DMS53 (cell line): ENCODE data around the gene NPAS3.

Source experiments
- DNase-seq: peaks from one replicate; lab custom pipeline; 2025; lab: John Stamatoyannopoulos, UW

NPAS3 gene

DNA sequence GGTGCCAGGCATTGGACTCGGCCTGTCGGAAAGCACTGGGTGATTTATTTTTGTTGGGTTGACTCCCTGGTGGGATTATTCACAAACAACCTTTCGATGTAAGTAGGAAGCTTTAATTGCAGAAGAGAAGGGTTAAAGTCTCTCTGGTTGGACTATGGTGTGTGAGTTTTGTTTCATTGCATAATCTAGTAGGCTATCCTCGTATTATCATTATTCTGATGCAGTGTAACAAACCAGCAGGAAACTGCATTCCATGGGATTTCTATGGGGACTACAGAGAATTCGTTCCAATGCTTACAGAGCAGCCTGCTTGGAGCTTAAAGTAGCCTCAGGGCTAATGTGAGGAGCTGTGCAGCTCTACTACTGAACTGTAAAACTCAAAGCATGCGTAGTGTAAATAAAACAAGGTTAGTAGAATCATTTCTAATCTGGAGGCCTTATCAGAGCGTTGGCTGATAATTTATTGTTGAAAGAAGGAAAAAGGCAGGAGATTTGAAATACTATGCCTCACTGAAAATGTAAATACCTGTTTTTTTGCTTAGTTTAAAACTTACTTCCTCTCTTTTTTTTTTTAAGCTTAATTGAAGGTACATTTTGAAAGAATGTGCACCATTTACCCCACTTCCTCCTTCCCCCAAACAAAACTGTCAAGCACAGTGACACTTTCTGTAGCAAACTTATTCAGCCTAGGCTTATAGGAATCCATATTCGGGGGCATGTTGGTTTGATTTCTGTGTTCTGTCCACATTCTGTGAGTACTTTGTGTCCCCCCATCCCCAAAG is 226.7 kb downstream of the NPAS3 start:
- DNase-seq, result no peak

GRCh38 chr14:33165926-33166289 is 227.2 kb downstream of the NPAS3 start:
- no peak for DNase-seq

DNA sequence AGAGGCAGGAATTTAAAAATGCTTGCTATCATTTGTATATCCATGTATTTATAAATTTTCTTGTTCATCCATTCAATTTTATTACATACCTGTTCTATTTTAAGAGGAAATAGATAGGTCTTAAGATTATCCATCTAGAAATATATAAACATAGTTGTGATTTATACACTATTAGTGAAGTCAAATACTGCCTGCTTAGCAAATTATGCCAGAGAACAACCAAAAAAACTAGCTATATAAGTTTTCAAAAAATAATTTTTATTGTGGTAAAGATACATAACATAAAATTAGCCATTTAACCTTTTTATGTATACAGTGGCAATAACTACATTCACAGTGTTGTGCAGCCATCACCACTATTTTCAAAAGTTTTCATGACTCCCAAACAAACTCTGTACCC is 237.3 kb downstream of the NPAS3 start:
- no peak for DNase-seq

GRCh38 chr14:33184587-33184986 is 245.9 kb downstream of the NPAS3 start:
- DNase-seq, result peak; percentile 34

- no peak for DNase-seq
Measured at GRCh38 chr14:33186656-33187055, 248.0 kb downstream of the NPAS3 start.

- no peak for DNase-seq
Measured at GRCh38 chr14:33188880-33189279, 250.2 kb downstream of the NPAS3 start.

DNA sequence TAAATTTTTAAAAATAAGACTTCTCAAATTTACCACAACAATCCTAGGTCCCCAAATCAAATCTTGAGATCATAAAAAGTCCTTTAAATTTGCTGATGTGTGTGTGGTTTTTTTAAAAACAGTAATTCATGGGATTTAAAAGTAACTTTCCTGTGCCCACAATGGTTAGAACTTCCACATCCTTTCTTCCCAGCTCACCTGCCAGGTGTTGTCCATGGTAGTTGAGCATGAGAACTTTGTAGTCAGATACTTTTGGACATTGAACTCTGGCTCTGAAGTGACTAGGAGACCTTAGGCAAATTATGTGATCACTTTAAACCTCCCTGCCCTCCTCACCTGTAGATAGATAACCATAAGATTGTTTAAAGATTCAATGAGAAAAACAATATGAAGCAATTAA is 253.2 kb downstream of the NPAS3 start:
- no peak for DNase-seq

DNA sequence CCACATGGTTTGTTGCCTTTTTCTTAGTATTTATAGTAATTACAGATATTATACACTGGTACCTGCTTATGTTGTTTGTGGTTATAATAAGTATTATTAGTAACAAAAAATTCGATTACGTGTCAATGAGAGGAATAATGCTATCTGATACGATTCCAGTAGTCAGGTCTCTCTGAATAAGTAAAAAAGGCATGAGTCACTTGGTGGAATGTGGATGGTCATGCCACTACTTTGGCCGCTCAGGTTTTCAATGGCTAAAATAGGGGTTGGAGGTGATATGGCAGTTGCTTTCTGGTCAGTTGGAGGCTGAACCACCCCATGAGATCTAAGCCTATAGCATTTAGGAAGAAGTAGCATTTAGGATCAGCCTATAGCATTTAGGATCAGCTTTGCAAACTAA is 255.9 kb downstream of the NPAS3 start:
- DNase-seq, result no peak

DNA sequence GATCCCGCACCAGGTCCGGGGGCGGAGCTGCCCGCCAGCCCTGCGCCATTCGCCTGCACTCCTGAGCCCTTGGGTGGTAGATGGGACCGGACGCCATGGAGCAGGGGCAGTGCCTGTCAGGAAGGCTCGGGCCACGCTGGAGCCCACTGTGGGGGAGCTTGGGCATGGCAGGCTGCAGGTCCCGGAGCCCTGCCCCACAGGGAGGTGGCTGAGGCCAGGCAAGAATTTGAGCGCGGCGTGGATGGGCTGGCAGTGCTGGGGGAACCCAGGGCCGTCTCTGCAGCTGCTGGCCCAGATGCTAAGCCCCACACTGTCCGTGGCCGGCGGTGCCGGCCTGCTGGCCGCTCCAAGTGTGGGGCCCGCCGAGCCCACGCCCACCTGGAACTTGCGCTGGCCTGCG is 260.0 kb downstream of the NPAS3 start:
- DNase-seq, result no peak

GRCh38 chr14:33201116-33201515 is 262.4 kb downstream of the NPAS3 start:
- peak; percentile 6 for DNase-seq

DNA sequence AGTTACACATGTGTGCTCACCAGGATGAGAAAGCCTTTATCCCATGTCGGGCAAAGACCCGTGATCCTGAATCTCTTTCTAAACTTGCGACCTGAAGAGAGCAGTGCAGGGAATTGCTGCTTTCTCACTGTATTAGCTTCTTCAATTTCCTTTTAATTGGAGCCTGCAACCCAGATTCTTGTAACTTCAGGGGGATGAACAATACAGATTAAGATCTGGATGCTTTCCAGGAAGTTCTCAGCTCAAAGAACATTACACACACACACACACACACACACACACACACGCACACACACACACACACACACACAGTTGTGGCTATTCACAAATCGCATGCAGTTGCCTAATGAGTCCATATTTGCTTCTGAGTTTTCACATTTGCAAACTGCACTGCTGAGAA is 268.3 kb downstream of the NPAS3 start:
- DNase-seq, result no peak

DNA sequence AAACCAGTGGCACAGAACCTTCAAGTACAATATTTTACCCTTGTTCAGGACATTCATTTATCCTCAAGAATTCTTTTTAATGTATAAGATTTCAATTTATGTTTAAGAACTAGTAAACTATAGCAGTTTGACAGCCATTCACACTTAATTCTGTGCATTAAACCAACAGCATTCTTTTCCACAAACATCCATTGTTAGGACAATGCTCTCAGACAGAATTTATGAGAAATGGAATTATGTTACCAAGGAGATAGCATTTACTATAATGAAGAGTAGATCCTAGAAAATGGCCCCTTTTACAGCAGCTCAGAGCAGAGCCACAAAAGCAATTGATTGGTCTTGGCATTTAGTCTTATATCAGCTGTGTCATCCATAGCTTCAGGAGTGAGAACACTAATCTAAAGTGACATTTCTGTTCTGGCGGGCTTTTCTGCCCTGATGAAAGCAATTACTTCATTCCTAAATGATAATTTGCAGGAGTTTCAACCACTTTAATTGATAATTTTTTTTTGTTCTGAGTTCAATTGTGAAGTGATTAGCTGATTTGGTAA is 268.9 kb downstream of the NPAS3 start:
- no peak for DNase-seq

- no peak for DNase-seq
Measured at GRCh38 chr14:33210311-33210710, 271.6 kb downstream of the NPAS3 start.

DNA sequence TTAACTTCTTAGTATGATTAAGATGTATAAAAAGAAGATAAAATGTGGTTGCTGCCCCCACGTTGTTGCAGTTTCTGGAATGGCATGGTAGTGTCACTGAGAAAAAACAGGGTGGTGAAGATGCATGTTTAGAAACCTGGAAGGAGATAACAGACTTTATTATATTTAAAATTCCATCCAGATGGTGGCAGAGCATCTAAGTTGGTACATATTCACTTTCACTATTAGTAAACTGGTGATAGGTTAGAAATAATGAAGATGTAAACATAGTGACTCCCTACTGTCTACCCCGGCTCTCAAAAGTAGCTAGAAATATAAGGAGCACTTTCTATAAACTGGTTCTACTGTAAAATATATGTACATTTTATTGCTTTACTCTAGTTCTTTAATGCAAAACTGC is 279.3 kb downstream of the NPAS3 start:
- DNase-seq, result no peak

- no peak for DNase-seq
Measured at GRCh38 chr14:33219957-33220356, 281.3 kb downstream of the NPAS3 start.

- no peak for DNase-seq
Measured at GRCh38 chr14:33229269-33229929, 290.7 kb downstream of the NPAS3 start.

GRCh38 chr14:33230021-33230420 is 291.3 kb downstream of the NPAS3 start:
- DNase-seq, result no peak

DNA sequence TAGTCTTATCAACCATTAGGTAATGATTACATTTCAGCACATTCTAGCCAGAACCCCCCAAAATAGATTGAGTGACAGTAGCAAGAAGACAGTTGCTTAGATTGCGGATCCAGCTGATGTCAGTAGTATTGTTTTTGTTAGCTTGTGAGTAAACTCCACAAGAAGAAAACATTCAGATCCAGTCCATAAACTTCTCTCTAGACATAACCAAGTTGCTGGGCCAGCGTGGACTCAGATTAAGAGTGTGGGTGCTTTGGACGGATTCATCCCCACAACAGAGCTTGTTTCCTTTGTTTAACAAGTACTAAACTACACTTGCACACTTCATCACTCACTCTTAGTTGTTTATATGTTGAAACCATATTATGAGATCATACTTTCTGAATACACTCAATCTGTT is 293.4 kb downstream of the NPAS3 start:
- DNase-seq, result no peak

DNA sequence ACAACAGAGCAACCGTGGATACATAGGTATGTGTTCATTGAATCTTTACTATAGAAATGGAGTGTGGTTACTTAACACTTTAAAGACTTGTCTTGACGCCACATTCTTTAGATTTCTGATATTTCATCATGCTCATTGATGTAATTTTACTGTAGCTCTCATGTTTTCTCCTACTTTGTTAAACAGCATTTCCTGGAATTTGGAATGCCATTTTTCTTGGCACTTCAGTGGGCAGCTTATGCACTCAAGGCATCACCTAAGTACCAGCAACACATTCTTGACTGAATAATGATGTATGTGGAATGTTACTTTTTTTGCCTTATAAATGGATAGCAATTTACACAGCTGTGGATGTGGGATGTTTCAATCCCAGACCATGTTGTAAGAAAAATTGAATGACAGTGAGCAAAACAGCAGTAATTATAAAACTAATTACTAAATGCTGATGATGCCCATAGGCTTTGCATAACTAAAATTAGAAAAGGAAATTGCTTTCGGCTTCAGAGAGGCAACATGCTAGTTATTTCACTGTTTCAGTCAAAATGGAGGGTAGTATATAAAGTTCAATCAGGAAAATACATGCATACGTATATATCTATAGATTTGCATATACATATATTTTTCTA is 298.5 kb downstream of the NPAS3 start:
- DNase-seq, result no peak

GRCh38 chr14:33239465-33239864 is 300.8 kb downstream of the NPAS3 start:
- DNase-seq, result no peak

GRCh38 chr14:33240466-33240865 is 301.8 kb downstream of the NPAS3 start:
- no peak for DNase-seq

DNA sequence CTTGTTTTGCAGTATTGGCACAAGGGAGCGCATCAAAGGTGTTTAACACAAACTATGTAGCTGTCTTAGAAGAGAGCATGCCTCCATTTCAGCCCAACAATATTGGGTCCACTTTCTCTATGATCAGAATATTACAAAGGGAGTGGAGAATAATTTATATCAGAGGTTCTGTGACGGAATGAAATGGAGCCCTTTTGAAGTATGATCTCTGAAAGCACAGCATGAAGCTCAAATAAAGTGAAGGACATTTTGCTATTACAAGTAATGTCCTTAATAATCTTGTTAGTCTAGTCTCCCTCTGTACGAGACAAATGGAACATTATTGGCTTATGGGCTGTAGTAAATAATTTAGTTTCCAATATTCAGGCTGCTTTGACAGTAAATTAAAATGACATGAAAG is 302.7 kb downstream of the NPAS3 start:
- no peak for DNase-seq

GRCh38 chr14:33249233-33249820 is 310.6 kb downstream of the NPAS3 start:
- no peak for DNase-seq
